CD14-positive monocyte (primary cell): ENCODE results near the gene PPP2R2C. TPM values are rescaled to one million over a fixed set of nuclear protein-coding genes. Genes with fewer than 3 reads are reported as not detected.

Experiments
- DNase-seq, 3 donors: peaks; one replicate each; pipeline ENCODE4 v3.0.0-alpha.2; 2011 to 2022
- H2AFZ ChIP-seq: 2 replicates; pipeline ENCODE4 v1.6.0; 2012; ENCODE audit warnings: mild to moderate bottlenecking, low read depth, low read length, inconsistent platforms; ENCODE audit not compliant: insufficient read depth, poor library complexity, severe bottlenecking
- H3K27ac ChIP-seq, 2 donors: 1 replicate in 1 of 2; 2 replicates in 1 of 2; pipeline ENCODE4 v1.5.1; 2012 to 2013; ENCODE audit warnings: low read length in 2 of 2, control low read depth in 1 of 2, inconsistent platforms in 1 of 2, low read depth in 1 of 2, mild to moderate bottlenecking in 1 of 2
- H3K27me3 ChIP-seq, 2 donors: one replicate each; pipeline versions ENCODE4 v1.6.0 to v1.6.1; 2011 to 2013; ENCODE audit warnings: low read length in 2 of 2; ENCODE audit not compliant: control insufficient read depth in 2 of 2, insufficient read depth in 2 of 2
- H3K36me3 ChIP-seq, 2 donors: replicated peaks in 1 of 2; 1 replicate in 1 of 2; 2 replicates in 1 of 2; pipeline versions ENCODE4 v1.5.1 to v1.6.1; 2012 to 2013; ENCODE audit warnings: low read length in 2 of 2, control low read depth in 1 of 2, inconsistent platforms in 1 of 2, mild to moderate bottlenecking in 1 of 2; ENCODE audit not compliant: insufficient read depth in 2 of 2, control insufficient read depth in 1 of 2
- H3K4me1 ChIP-seq, 2 donors: 1 replicate in 1 of 2; 2 replicates in 1 of 2; pipeline versions ENCODE4 v1.5.1 to v1.6.1; 2012 to 2013; ENCODE audit warnings: low read length in 2 of 2, control low read depth in 1 of 2, inconsistent platforms in 1 of 2, mild to moderate bottlenecking in 1 of 2, moderate library complexity in 1 of 2; ENCODE audit not compliant: insufficient read depth in 2 of 2, control insufficient read depth in 1 of 2
- H3K4me2 ChIP-seq: replicated peaks from 2 replicates; pipeline ENCODE3; 2012; ENCODE audit warnings: low read length, moderate library complexity, mild to moderate bottlenecking; ENCODE audit not compliant: poor library complexity, severe bottlenecking; ENCODE audit errors: extremely low read depth
- H3K4me3 ChIP-seq, 3 experiments: fragments of 200-600 bp in 1 of 3; sonication (generic) in 1 of 3; replicated peaks in 1 of 3; 1 replicate in 2 of 3; 2 replicates in 1 of 3; pipeline ENCODE4 v1.5.1; 2011 to 2013; ENCODE audit warnings: low read length in 3 of 3, mild to moderate bottlenecking in 3 of 3, control low read depth in 2 of 3, low read depth in 2 of 3, inconsistent platforms in 1 of 3, moderate library complexity in 1 of 3
- H3K79me2 ChIP-seq: 2 replicates; pipeline ENCODE4 v1.6.0; 2012; ENCODE audit warnings: mild to moderate bottlenecking, control low read depth, inconsistent platforms, low read length, moderate library complexity; ENCODE audit not compliant: insufficient read depth
- H3K9ac ChIP-seq: 2 replicates; pipeline ENCODE4 v1.6.0; 2017; ENCODE audit warnings: low read length, mild to moderate bottlenecking; ENCODE audit not compliant: insufficient read depth, poor library complexity, severe bottlenecking
- H3K9me3 ChIP-seq, 2 donors: replicated peaks in 1 of 2; 1 replicate in 1 of 2; 2 replicates in 1 of 2; pipeline versions ENCODE4 v1.5.1 to v1.6.1; 2012 to 2013; ENCODE audit warnings: low read length in 2 of 2, control low read depth in 1 of 2; ENCODE audit not compliant: control insufficient read depth in 1 of 2, insufficient read depth in 1 of 2
- H4K20me1 ChIP-seq: 2 replicates; pipeline ENCODE4 v1.6.0; 2012; ENCODE audit warnings: mild to moderate bottlenecking, low read length, control low read depth, moderate library complexity; ENCODE audit not compliant: insufficient read depth
- H3K27ac Mint-ChIP-seq, 7 donors: one replicate each; pipeline ENCODE4 v1.8.0; 2020; ENCODE audit warnings: mild to moderate bottlenecking in 7 of 7, mixed read lengths in 7 of 7, moderate library complexity in 6 of 7, inconsistent platforms in 2 of 7
- H3K27me3 Mint-ChIP-seq, 3 donors: one replicate each; pipeline ENCODE4 v1.8.0; 2021 to 2022; ENCODE audit warnings: low read depth in 3 of 3, mild to moderate bottlenecking in 3 of 3, mixed read lengths in 3 of 3, moderate library complexity in 3 of 3, inconsistent platforms in 1 of 3
- H3K36me3 Mint-ChIP-seq, 2 donors: one replicate each; pipeline ENCODE4 v1.8.0; 2020; ENCODE audit warnings: mixed read lengths in 2 of 2, inconsistent platforms in 1 of 2, mild to moderate bottlenecking in 1 of 2
- H3K4me1 Mint-ChIP-seq: one replicate; pipeline ENCODE4 v1.8.0; 2020; ENCODE audit warnings: mild to moderate bottlenecking, mixed read lengths
- H3K4me3 Mint-ChIP-seq, 2 donors: one replicate each; pipeline ENCODE4 v1.8.0; 2020; ENCODE audit warnings: mild to moderate bottlenecking in 2 of 2, mixed read lengths in 2 of 2, moderate library complexity in 1 of 2
- H3K9me3 Mint-ChIP-seq, 7 donors: one replicate each; pipeline ENCODE4 v1.8.0; 2020 to 2022; ENCODE audit warnings: mixed read lengths in 7 of 7, mild to moderate bottlenecking in 6 of 7, moderate library complexity in 6 of 7, inconsistent platforms in 2 of 7
- WGBS: methylation state at CpG from one replicate; pipeline ENCODE4 v1.1.5; 2013; ENCODE audit warnings: missing lambda C conversion rate; ENCODE audit not compliant: insufficient coverage; 5-methylcytosine and 5-hydroxymethylcytosine counted together
- intact Hi-C, 2 donors: fragments of 100-400 bp; cut with micrococcal nuclease; formaldehyde crosslinking; loops; one replicate each; pipeline versions ENCODE4 v1.15.0 to v1.15.1; 2023
- polyA plus RNA-seq, 3 donors: library from polyadenylated mRNA; depleted of rRNA in 1 of 3; unstranded in 2 of 3; stranded (reverse) in 1 of 3; fragments of 300-500 nt in 2 of 3; fragments of >200 nt in 1 of 3; fragmentation: Illumina TruSeq in 2 of 3; gene quantifications; 1 replicate in 2 of 3; 2 replicates in 1 of 3; pipeline ENCODE4 v1.2.3, GENCODE V29; 2012 to 2021
- TF ChIP-seq, protein P1 (sequence below): fragments of 200-600 bp; IDR thresholded peaks from one replicate; pipeline ENCODE4 v1.8.0; 2022; ENCODE audit warnings: antibody characterized with exemption, mild to moderate bottlenecking

The PPP2R2C gene
- polyA plus RNA-seq, 3 donors = not detected

DNA sequence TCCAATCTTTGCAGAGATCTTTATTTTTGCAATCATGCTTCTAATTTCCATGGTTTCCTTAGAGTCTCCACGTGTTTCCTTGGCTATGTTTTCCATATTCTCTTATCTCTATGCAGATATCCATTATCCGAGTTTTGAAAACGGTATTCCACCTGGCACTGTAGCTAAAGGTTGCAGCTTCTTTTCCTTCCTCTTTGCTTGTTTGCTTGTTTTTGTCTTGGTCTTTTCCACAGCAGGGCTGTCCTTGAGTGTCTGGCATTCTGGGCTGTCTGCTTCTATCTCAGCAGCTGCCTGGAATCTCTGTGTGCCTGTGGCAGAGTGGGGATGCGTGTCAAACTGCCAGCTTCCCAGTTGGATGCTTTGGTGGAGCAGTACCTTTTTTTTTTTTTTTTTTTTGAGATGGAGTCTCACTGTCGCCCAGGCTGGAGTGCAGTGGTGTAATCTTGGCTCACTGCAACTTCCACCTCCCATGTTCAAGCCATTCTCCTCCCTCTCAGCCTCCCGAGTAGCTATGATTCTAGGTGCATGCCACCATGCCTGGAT is 155.9 kb downstream of the PPP2R2C start:
- H3K27me3 ChIP-seq = no peaks in the 10 kb centered on the region
- Mint-ChIP-seq H3K36me3 (no peaks in the 10 kb centered on the region), H3K9me3 (peaks cover 0 to 6% (median 0%) of the 10 kb centered on the region in 7 donors), H3K4me1 (no peaks in the 10 kb centered on the region), H3K4me3 (no peak overlapping the region), H3K27ac (no peak overlapping the region), H3K27me3 (peaks cover 6 to 12% (median 10%) of the 10 kb centered on the region in 3 donors)
- no peak overlapping the region for H3K27ac ChIP-seq
- no peak overlapping the region for H3K4me3 ChIP-seq
- H3K4me1 ChIP-seq = no peaks in the 10 kb centered on the region
- DNase-seq = no peak
- H3K79me2 ChIP-seq = no peaks in the 10 kb centered on the region
- H3K4me2 ChIP-seq = no peak overlapping the region
- no peaks in the 10 kb centered on the region for H4K20me1 ChIP-seq
- WGBS = 28% methylated on average over 2 of the region's 6 CpGs
- H3K36me3 ChIP-seq = no peaks in the 10 kb centered on the region
- H3K9me3 ChIP-seq = no peaks in the 10 kb centered on the region
- no peak overlapping the region for H2AFZ ChIP-seq
- TF ChIP-seq, protein P1, sequence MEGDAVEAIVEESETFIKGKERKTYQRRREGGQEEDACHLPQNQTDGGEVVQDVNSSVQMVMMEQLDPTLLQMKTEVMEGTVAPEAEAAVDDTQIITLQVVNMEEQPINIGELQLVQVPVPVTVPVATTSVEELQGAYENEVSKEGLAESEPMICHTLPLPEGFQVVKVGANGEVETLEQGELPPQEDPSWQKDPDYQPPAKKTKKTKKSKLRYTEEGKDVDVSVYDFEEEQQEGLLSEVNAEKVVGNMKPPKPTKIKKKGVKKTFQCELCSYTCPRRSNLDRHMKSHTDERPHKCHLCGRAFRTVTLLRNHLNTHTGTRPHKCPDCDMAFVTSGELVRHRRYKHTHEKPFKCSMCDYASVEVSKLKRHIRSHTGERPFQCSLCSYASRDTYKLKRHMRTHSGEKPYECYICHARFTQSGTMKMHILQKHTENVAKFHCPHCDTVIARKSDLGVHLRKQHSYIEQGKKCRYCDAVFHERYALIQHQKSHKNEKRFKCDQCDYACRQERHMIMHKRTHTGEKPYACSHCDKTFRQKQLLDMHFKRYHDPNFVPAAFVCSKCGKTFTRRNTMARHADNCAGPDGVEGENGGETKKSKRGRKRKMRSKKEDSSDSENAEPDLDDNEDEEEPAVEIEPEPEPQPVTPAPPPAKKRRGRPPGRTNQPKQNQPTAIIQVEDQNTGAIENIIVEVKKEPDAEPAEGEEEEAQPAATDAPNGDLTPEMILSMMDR = no peak
- intact Hi-C loops = no loop called here
- no peak overlapping the region for H3K9ac ChIP-seq

- no peaks in the 10 kb centered on the region for H3K36me3 ChIP-seq
- H3K27ac ChIP-seq = no peak overlapping the region
- H3K4me1 Mint-ChIP-seq = no peaks in the 10 kb centered on the region
- peaks cover 5 to 12% of the 10 kb centered on the region in 2 donors for H3K9me3 ChIP-seq
- no peak overlapping the region for H3K27ac Mint-ChIP-seq
- no peak for DNase-seq
- WGBS = 87% methylated on average over 6 of the region's 6 CpGs
- no peak overlapping the region for H3K4me3 ChIP-seq
- H3K4me2 ChIP-seq = no peak overlapping the region
- H3K79me2 ChIP-seq = no peaks in the 10 kb centered on the region
- H3K4me1 ChIP-seq = no peaks in the 10 kb centered on the region
- H3K27me3 Mint-ChIP-seq = peaks cover 28 to 35% (median 33%) of the 10 kb centered on the region in 3 donors
- H3K36me3 Mint-ChIP-seq = no peaks in the 10 kb centered on the region
- no peaks in the 10 kb centered on the region for H4K20me1 ChIP-seq
- TF ChIP-seq, protein P1 = no peak
- no peak overlapping the region for H2AFZ ChIP-seq
- peaks cover 14 to 18% of the 10 kb centered on the region in 2 donors for H3K27me3 ChIP-seq
- no peak overlapping the region for H3K9ac ChIP-seq
- intact Hi-C loops = no loop called here
- H3K4me3 Mint-ChIP-seq = no peak overlapping the region
- peaks cover 4 to 10% (median 8%) of the 10 kb centered on the region in 7 donors for H3K9me3 Mint-ChIP-seq
Observed at GRCh38 chr4:6313216-6313615, 159.2 kb downstream of the PPP2R2C start.
